GM19351 (cell line): Measurements from ENCODE around the gene CLEC16A.

ENCODE experiments used
- ATAC-seq: cut with Tn5 transposase; IDR thresholded peaks from one replicate; pipeline ENCODE4 v1.9.1; 2021; ENCODE audit warnings: mild to moderate bottlenecking, moderate library complexity; ENCODE audit not compliant: unreplicated experiment

CLEC16A gene

DNA sequence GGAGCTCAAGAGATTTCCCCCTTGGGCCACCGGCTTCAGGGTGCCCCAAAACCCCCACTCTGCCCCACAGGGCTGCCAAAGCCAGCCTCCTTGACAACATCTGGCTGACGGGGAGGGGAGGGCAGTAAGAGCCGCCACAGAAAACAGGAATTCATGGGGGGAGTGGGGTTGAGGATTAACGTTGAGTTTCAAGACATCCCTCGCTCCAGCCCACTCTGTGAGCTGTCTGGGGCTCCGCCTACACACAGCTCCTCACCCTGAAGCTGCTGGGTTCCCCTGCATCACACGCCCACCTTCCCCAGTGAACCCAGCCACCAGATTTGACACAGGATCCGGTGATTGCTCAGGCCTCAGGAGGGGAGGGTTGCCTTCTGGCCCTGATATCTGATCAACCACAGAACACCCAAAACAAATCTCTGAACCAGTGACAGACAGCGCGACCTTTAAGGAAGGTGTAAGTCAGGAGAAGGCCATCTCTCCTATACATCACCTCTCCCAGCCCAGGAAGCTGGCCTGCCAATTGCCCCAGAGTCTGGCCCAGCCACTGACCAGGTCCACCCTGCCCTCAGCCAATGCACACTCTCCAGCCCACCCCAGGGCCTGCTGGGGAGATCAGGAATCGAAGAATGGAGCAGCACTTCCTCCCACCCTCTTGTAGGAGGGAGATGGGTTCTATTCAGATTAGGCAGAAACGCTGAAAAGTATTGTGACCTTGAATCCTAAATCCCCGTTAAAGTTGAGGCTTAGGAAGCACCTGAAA is 132.1 kb downstream of the CLEC16A start:
- ATAC-seq = peak; percentile 62

DNA sequence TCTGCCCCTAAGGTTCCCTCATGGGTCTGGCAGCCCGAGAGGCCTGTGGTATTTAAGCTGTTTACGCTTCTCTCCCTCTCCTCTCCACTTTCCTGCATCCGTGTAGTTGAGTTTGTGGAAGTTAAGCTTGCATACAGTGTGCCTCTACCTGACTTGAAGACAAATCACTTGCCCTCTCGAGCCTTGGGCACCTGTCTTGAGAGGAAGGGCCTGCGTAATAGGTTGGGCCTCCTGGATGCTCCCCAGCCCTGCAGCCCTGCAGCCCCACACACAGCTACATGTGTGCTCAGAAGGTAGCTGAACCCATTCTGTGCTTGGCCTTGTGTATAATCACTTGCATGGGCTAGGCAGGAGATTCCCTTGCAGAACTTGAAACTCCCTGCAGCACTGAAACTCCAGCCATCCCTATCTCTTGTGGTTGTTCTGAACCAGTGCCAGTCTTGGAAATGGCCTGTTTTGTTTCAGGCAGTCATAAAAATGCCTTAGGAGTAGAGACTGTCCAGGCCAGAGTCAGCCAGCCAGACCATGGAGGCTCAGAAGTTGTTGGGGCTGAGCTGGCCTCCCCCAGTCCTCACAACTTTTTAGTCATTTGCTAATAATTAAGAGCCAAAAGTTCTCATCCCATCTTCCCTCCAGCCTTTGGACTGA is 134.6 kb downstream of the CLEC16A start:
- no peak for ATAC-seq

DNA sequence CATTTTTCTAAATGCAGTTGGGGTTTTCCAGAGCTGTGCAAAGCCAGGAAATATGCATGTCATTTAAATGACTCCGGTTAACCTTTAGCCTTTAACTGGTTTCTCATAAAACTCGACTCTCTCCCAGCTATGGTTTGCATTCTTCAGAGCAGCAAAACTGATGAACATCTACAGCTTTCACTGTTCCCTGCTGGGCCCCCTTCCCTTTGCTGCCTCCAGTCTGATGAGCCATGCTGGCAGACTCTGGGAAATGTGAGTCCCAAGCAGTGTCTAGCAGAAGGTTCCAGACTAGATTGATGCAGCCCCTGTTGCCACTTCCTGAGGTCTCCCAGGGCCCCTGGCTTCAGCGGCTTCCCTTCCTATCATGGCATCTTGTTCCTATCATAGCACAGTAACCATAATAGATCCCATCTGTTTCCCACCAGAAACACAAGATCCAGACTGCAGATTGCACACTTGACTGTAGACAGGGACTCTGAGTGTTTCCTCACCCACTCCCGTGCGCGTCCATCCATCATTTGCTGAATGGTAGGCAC is 135.4 kb downstream of the CLEC16A start:
- no peak for ATAC-seq

DNA sequence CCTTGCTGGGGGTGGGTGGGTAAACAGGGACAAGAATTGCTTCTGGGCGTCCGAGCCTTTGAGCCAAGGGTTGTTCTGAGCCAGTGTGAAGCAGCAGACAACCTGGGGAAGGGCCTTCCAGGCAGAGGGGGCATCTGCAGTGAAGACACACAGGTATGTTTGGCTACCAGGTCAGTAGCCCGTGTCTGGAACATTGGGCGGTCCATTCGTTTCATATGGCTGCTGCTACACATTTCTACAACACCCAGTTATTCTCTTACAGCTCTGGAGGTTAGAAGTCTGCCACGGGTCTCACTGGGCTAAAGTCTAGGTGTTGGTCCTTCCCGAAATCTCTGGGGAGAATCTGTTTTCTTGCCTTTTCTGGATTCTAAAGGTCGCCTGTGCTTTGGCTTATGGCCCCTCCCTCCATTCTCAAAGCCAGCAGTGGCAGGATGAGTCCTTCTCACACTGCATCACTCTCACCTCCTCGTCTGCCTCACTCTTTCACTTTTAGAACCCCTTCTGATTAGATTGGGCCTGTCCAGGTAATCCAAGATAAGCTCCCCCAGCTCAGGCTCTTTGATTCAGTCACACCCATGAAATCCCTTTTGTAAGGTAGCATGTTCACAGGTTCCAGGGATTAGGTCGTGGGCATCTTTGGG is 136.1 kb downstream of the CLEC16A start:
- no peak for ATAC-seq

DNA sequence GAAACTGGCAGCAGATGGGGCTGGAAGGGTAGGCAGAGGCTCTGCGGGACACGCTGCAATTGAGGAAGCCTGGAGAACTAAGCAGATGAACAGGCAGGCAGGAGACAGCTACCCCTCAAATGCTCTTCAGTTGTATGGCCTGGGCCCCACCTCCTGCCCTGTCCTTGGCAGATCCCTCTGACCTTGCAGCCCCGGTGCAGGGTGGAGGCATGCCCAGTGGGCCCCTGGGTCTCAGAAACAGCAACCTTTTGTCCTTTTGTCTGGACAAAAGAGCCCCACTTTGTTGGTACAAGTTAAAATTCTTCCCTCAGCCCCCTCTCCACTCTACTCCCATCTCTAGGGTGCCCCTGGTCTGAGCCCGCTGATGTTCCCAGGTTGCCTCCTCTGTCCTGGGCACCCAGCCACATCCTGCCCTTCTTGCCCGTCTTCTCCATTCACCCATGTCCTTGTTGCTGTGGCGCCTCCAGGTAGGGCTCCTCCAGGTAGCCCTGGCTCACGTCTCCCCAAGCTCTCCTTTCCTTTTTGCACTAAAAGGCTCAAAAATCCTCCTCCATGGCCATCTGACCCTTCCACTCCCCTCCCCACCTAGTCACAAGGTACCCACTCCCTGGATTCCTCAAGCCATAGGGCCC is 136.8 kb downstream of the CLEC16A start:
- no peak for ATAC-seq

DNA sequence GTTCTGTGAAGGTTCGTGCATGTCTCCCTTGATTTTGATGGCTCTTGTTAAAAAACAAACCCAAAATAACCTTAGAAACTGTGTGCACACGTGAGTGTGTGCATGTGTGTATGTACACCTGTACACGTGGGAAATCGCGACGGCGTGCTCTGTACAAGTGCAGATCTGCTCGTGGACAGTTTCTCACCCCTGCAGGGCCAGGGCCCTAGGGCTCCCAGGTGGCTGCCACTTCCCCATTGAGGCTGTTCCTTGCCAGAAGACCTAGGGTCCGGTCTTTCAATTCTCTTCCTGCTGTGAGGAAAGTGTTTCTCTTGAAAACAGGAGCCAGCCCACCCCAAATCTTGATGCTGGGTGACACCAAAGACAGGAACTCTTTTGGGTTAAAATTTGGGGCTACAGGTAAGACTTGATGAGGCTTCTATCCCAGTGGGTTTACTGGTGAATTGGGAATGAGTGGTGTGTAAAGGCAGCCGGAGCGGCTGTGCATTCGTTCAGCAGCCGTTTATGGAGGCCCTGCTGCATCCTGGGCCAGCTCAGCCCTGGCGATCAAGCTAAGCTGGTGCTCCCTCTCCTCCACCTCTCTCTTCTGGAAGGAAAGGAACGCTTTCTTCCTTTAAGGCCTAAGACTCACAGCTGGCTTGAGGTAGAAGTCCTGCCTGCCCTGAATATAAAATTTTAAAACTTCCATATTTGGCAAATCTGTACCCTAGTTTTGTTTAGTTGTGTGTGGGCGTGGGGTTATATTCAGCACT is 137.9 kb downstream of the CLEC16A start:
- ATAC-seq = no peak

DNA sequence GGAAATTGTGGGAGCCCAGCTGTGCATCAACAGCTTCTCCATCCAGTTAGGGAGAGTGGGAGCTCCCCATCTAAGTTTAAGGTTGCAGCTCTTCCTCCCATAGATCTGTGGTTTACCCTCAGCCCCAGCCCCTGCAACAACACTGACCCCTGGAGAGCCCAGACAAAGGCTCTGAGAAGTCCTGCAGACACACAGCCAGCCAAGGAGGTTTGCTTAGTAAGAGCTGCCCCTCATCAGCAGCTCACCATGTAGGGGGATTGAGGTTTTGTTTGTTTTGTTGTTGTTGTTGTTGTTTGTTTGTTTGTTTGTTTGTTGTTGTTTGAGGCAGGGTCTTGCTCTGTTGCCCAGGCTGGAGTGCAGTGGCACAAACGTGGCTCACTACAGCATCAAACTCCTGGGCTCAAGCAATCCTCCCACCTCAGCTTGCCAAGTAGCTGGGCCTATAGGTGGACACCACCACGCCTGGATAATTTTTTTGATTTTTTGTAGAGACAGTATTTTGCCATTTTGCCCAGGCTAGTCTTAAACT is 138.6 kb downstream of the CLEC16A start:
- ATAC-seq = no peak

DNA sequence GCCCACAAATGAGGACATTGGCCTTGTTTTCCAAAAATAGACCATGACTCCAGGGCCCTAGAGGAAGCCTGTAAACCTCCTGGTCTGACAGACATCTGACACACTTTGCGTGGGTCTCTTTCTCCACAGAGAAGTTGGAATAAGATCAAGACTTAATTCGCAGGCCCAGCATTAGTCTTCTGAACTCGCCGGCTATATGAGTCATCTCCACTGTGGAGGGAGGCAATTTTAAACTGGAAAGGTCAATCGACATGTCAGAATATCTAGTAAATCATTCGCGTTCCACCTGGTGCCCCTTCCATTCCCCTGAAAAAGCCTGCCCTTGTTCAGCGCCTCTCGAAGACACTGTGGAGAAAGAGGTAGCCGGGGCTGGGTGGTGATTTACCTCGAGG is 140.1 kb downstream of the CLEC16A start:
- ATAC-seq = no peak

DNA sequence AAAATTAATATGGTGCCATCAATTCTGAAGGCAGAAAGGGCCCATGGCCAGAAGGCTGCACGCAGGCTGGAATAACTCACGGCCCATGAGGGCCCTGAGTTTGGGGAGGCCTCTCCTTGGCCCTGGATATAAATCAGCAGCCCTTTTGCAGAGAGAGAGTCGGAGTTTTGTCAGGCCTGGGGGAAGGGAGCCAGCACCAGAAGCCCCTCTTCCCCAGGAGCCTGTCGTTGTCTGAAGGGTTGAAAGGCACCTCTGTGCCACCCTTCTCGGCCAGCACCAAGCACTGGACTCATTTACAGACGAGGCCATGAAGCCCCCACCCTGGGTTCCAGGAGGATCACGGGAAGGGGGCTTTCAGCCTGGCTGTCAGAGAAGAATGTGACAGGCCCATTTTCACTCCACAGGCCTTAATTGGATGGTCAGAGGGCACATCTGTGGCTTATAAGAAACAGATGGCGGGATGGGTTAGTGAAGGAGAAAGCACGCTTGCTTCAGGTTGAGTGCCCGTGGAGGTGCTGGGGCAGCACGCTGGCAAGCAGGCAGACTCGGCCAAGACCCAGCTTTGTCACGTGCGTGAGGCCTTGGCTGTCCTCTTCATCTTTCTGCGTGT is 140.6 kb downstream of the CLEC16A start:
- ATAC-seq = no peak

DNA sequence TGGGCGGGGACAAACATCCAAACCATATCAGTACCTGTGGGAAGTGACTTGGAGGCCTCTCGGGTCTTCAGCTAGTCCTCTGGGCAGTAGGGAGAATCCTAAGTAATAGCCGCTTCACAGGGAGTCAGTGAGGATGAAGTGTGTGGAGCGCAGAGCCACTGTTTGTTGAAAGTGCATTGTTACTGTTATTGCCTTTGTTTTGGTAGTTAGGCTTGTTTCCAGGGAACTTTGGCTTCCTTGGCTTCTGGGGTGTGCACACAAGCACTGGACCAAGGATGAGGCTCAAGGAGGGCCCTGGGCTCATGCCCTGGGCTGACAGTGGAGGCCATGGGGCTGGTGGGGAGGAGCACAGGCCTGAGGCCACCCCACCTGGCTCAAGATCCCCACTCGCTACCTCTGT is 141.6 kb downstream of the CLEC16A start:
- no peak for ATAC-seq

DNA sequence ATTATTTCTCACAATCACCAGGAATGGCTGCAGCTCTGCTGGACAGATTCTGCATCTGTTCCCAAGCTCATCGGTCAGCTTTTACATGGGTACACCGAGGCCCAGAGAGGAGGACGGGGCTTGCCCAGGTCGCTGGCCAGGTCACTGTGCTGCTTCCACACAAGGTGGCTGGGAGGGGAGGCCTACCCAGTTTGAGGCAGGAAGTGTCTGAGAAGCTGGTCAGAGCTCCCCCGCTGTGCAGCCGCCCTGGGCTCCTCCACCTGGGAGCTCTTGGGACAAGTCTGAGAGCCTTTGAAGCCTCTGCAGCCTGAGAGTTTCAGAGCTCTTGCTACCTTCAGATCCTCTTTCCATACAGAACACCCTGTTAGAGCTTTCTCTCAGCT is 143.3 kb downstream of the CLEC16A start:
- no peak for ATAC-seq

DNA sequence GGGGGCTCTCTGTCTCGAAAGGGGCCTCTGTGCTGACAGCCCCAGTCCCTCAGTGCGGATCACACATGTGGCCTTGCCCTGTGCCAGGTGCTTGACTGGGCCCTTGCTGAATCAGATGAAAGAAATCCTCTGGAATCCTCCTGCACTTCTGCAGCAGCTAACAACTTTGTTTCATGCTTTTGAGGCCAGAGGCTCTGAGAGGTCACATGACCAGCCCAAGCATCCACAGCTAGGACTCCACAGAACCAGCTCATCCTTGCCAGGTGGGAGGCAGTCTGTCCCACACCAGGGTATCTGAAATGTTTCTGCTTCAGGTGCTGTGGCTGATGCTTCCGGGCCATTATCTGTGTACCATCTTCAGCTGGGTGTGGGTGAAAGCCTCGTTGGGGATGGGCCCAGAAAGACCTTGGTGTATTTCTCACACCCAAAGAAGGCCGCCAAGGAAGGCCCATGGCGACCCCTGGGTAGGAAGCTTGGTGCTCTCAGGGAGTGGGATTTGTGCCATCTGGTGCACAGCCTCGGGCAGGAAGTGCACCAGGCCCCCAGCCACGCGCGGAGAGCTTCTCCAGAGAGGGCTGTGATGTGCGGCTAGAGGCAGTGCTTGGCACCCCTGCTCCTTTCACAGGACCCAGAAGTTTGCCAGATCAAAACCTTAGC is 143.8 kb downstream of the CLEC16A start:
- no peak for ATAC-seq

DNA sequence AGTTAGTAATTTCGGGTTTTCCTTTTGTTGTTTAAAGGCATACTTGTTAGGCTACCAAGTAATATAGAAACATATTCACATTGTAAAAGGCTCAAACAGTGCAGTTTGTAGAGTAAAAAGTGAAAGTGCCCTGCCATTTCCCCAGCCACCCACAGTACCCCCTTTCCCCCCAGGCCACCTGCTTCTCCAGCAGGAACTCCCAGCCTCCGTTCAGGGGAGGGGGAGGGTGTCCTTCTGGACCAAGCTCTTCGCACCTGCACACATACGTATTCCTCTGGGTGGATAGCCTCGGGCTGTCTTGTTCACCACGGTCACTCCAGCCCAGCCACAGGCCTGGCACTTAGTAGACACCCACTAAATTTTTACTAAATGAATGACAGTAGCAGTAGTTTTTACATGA is 144.5 kb downstream of the CLEC16A start:
- no peak for ATAC-seq

DNA sequence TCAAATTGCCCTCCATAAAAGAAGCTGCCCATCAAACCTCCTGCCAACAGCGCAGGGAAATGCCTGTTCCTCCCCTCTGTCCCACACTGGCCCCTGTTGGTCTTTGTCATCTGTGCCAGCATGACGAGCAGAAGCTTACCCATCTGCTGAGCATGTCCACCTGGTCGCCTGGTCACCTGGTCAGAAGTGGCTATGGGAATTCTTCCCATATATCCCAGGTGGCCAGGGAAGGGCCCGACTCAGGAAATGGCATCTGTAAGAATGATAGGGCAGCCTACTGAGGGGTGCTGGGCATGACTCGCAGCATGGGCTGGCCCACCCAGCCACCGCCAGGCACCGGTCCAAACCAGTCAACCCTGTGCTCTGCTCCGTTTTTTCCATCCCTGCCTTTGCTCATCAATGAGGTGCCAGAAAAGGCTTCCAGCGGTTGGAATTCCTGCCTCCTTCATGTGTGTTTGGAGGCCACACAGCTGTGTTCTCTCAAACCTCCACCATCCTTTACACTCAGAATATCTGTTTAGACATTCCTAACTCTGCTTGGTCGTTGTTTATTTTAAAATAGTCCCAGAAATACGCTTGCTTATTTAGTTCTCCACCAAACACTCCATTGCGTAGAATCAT is 145.2 kb downstream of the CLEC16A start:
- ATAC-seq = no peak

DNA sequence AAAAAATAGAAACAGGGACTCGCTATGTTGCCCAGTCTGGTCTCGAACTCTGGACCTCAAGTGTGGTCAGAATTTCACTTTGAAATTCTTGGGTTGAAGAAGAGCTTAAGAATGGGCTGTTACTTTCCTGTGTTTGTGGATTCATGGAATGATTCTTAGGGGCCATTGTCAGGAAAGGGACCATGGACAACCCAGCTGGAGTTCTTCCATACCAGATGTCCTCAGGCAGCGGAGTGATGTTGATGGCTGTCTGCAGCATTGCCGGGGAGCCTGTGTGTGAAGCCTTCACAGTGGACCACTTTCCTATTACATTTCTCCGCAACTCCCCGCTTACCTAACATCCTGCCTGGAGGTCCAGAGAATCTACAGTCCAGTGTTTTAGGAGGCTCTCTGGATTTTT is 145.9 kb downstream of the CLEC16A start:
- ATAC-seq = no peak

DNA sequence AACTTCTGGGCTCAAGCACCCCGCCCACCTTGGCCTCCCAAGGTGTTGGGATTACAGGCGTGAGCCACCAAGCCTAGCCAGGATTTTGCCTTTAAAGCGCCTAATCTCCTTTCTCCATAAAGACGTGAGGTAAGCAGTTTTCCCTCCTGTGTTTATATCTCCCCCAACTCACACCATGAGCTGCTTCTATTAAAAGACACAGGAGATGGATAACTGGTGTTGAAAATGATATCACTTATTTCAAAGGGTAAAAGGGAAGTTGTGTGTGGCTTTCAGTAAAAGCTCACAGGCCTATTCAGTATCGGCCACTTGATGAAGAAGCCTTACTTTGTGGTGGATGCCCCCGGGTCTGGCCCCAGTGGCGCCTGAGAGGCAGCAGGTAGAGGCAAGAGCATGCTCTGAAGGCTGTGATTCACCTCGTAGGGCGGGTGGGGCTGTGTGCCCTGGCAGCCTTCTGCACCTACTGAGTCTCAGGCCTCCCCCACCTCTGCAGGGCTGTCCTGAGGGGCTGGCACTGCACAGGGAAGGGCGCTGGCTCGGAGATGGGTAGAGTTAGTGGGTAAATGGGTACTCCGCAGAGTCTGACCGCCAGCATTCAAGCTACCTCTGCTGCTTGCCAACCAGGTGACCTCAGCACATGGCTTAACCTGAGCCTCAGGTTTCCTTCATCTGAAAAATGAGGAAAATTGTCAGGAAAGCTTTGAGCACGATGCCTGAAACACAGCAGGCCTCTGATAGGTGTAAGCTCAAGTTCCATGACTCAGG is 146.8 kb downstream of the CLEC16A start:
- ATAC-seq = no peak

DNA sequence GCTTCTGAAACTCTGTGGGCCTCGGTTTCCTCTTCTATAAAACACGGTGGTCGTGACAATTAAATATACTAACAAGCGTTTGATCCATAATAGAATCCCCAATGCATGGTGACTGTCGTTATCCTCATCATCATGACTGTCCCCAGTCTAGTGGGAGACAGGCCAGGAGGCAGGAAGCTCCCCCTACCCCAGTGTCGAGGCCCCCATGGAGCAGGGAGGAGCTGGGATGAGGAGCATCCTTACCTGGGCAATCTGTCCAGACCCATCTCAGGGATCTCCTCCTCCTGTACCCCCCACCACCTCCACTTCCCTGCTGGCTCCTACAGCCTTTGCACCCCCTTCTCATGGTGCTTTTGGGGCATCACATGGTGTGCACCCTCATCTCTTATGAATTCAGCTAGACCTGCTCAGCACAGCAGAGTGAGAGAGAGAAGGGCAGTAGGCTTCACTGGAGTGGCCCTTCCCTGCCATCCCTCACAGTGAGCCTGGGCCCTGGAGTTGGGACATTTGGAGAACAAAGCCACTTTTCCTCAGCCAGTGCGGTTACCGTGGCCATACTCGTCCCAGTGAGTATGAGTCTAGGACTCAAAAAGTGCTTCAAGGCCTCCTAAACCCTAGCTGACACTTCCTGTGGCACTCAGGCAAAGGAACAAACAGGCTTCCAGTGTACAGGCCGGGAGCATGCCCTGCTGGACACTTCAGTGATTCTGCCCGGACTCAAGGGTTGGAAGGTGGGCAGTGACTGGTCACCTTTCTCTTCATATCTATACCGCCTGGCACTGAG is 148.6 kb downstream of the CLEC16A start:
- no peak for ATAC-seq
